Activated CD4-positive, alpha-beta T cell treated with anti-CD3 and anti-CD28 coated beads, Interleukin-2, amount 10 ng/mL, durations not matched to agents 24 days and 14 days (primary cell): ENCODE results near the gene SMOC2. TPM values are rescaled to one million over a fixed set of nuclear protein-coding genes. Genes with fewer than 3 reads are reported as not detected.
"Not testable (repeated sequence)": the region's sequence is repeated elsewhere in the genome, so short reads cannot be mapped to it uniquely, and the experiment has no call there.

Experiments
- DNase-seq: peaks from one replicate; pipeline ENCODE4 v3.0.0; 2022
- H3K27ac Mint-ChIP-seq: one replicate; pipeline ENCODE4 v1.8.0; 2022; ENCODE audit warnings: mild to moderate bottlenecking, mixed read lengths
- H3K27me3 Mint-ChIP-seq: one replicate; pipeline ENCODE4 v1.8.0; 2022; ENCODE audit warnings: mixed read lengths
- H3K36me3 Mint-ChIP-seq: one replicate; pipeline ENCODE4 v1.8.0; 2022; ENCODE audit warnings: low read depth, mild to moderate bottlenecking, mixed read lengths
- H3K4me1 Mint-ChIP-seq: one replicate; pipeline ENCODE4 v1.8.0; 2021; ENCODE audit warnings: mixed read lengths
- H3K4me3 Mint-ChIP-seq: one replicate; pipeline ENCODE4 v1.8.0; 2022; ENCODE audit warnings: mild to moderate bottlenecking, moderate library complexity, mixed read lengths
- H3K9me3 Mint-ChIP-seq: one replicate; pipeline ENCODE4 v1.8.0; 2021; ENCODE audit warnings: mixed read lengths
- intact Hi-C: fragments of 100-400 bp; cut with micrococcal nuclease; formaldehyde crosslinking; loops from one replicate; pipeline ENCODE4 v1.15.1; 2023
- total RNA-seq: library from RNA; stranded (reverse); gene quantifications from 2 replicates; pipeline ENCODE4 v1.2.3, GENCODE V29; 2022

SMOC2 gene
- total RNA-seq, 1 donor from 2014 or later: not detected

DNA sequence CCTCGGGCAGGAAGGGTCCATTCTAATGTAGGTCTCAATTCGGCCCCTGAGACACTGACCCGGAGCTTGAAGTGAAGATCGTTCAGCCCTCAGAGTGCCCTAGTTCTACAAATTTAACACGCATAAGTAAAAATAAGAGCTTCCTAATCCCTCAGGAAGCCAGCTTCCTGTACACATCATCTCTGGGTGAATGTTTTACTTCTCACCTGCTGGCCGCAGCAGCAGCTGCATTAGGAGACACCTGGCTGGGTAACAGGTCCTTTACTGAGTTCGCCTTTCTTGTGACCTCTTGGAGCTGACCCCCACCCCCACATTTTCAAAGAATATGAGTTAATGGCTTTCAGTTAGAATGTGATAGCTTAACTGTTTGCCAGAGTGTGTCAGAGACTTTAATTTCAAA, 165.0 kb downstream of the SMOC2 start:
- DNase-seq: no peak
- Mint-ChIP-seq H3K9me3 (no peaks in the 10 kb centered on the region), H3K36me3 (no peaks in the 10 kb centered on the region), H3K27ac (no peak overlapping the region), H3K4me1 (no peaks in the 10 kb centered on the region), H3K27me3 (no peaks in the 10 kb centered on the region), H3K4me3 (no peak overlapping the region)
- intact Hi-C loops: no loop called here

DNA sequence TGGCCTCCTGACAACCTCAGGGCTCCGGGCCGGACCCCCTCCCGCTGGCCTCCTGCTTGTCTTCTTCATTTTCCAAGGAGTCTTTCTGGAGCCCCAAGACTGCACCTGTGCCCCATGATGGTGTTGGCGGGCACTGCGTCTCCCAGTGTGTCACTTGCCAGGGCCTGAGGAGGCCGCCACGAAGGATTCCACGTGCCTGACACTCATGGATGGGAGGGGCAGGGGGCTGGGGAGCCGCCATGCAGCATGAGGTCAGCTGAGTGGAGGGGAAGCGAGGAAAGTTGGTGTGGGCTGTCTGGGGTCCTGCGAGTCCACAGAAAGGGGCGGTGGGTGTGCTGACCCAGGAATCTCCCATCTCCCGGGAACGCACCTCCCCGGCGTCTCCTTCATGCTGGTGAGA, 165.7 kb downstream of the SMOC2 start:
- Mint-ChIP-seq H3K4me1 (no peaks in the 10 kb centered on the region), H3K27ac (no peak overlapping the region), H3K27me3 (no peaks in the 10 kb centered on the region), H3K9me3 (no peaks in the 10 kb centered on the region), H3K4me3 (no peak overlapping the region), H3K36me3 (no peaks in the 10 kb centered on the region)
- no peak for DNase-seq
- intact Hi-C loops: no loop called here

DNA sequence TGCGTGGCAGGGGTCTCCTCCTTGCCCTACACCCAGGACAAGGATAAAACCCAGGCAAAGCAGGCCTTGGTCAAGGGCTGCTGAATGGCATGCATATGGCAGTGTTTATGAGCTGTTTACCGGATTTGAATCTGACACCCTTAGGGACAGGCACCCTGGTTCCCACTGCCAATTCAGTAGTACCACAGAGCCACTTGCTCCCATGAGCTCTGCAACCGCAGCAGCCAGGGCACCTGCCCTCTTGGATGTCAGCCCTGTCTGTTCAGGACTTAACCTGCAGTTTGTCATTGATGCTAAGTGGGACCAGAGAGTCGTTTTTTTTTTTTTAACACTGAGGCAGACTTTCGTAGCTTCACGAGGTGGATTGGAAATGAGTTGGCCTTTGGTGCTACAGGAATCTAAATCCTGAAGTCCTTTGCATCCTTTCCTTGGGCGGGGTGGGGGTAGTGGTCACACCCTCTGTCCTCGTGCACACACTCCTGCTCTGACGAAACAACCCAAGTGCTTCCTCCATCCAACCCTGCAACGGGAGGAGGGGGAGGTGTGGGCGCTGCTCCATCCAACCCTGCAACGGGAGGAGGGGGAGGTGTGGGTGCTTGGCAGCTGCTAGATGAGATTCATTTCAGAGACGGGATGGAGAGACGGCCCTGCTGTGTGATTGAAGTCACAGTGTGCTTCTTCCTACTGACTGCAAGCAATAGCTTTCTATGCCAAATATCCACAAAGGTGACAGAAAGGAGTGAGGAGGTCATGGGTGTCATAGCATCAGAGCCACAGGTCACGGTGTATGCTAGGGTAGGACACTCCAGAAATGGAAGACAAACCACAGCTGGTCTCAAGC, 166.5 kb downstream of the SMOC2 start:
- Mint-ChIP-seq H3K4me1 (no peaks in the 10 kb centered on the region), H3K9me3 (no peaks in the 10 kb centered on the region), H3K27ac (no peak overlapping the region), H3K27me3 (no peaks in the 10 kb centered on the region), H3K4me3 (no peak overlapping the region), H3K36me3 (no peaks in the 10 kb centered on the region)
- DNase-seq: no peak
- intact Hi-C loops: no loop called here

DNA sequence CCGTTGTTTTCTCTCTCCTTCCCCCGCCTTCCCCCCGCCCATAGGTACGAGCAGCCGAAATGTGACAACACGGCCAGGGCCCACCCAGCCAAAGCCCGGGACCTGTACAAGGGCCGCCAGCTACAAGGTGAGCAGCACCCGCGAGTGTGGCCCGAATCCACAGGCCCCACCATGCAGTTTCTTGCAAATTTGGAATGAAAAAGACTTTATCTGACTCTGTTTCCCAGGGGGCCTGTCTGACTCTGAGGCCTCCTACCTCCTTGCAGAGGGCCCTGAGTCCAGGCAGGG, 167.1 kb downstream of the SMOC2 start:
- DNase-seq: no peak
- Mint-ChIP-seq H3K27ac (no peak overlapping the region), H3K27me3 (no peaks in the 10 kb centered on the region), H3K4me1 (no peaks in the 10 kb centered on the region), H3K4me3 (no peak overlapping the region), H3K36me3 (no peaks in the 10 kb centered on the region), H3K9me3 (no peaks in the 10 kb centered on the region)
- intact Hi-C loops: no loop called here

DNA sequence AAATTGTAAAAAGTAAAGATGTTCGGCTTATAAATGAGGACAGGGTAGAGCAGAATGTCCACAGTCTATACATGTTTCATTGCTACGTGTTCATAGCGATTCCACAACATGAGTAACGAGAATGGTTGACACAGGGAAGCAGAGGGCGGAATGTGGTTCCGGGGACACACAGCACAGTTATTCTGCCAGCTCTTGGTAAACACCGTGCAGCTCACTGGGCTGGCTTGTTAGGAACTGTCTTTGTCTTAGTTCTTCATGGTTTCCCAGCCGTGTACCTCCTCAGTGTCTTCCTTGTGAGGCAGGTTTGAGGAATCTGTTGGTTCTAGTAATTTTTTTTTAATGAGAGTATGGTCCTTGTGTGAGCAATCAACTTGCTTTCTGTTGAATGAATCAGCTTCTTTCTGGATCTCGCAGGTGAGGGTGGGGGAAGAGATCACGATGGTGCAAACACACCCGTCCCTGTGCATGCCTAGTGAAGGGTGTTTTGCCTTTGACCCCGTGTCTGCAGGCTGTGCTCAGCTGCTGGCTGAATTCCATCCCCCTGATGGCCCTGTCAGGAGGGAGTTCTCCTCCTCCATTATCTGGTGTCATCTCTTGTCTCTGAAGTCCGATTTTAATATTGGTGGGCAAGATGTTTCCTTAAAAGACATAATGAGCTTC, 168.2 kb downstream of the SMOC2 start:
- H3K27ac Mint-ChIP-seq: no peak overlapping the region
- H3K27me3 Mint-ChIP-seq: no peaks in the 10 kb centered on the region
- no peaks in the 10 kb centered on the region for H3K4me1 Mint-ChIP-seq
- no peak for DNase-seq
- H3K36me3 Mint-ChIP-seq: no peaks in the 10 kb centered on the region
- no peak overlapping the region for H3K4me3 Mint-ChIP-seq
- intact Hi-C loops: no loop called here
- H3K9me3 Mint-ChIP-seq: no peaks in the 10 kb centered on the region

DNA sequence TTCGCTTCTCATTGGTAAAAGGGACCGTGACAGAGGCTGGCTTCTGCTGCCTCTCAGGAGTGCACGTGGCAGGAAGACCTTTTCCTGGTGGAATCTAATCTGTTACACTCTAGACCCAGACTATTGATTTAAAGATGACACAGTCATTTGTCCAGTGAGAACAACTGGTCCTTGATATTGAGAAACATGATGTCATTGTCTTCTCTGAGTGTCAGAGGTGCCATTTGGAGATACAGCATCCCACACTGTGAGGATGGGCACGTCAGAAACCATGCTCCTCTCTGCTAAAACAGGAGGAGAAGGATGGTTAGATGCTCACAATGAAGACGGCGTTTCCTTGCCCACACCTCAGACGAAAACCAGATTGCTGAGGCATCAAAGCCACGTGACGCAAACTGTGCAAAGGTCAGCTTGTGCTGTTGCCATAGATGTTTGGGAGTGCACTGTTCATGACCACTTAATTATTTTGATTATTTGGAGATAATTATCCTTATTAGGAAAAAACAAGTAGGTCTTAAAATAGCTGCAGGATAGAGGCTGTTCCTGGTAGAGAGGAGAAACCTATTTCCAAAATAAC, 169.0 kb downstream of the SMOC2 start:
- H3K9me3 Mint-ChIP-seq: no peaks in the 10 kb centered on the region
- no peaks in the 10 kb centered on the region for H3K36me3 Mint-ChIP-seq
- intact Hi-C loops: no loop called here
- H3K27me3 Mint-ChIP-seq: no peaks in the 10 kb centered on the region
- H3K4me3 Mint-ChIP-seq: no peak overlapping the region
- H3K4me1 Mint-ChIP-seq: no peaks in the 10 kb centered on the region
- no peak overlapping the region for H3K27ac Mint-ChIP-seq
- DNase-seq: no peak

DNA sequence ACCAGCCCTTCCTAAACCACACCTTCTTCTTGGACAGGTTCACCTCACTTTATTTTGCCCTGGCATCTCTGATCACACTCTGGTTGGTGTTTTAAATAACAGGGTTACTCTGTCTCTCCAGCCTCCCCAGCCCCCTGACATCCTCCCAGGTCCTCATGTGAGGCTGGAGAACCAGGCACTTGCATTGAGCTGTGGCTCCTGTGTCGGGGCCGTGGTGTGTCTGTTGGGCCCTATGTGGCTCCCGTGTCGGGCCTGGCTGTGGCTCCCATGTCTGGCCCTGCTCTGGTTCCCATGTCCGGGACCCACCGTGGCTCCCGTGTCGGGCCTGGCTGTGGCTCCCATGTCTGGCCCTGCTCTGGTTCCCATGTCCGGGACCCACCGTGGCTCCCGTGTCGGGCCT, 170.0 kb downstream of the SMOC2 start:
- intact Hi-C loops, H3K27ac Mint-ChIP-seq: not testable (repeated sequence)

DNA sequence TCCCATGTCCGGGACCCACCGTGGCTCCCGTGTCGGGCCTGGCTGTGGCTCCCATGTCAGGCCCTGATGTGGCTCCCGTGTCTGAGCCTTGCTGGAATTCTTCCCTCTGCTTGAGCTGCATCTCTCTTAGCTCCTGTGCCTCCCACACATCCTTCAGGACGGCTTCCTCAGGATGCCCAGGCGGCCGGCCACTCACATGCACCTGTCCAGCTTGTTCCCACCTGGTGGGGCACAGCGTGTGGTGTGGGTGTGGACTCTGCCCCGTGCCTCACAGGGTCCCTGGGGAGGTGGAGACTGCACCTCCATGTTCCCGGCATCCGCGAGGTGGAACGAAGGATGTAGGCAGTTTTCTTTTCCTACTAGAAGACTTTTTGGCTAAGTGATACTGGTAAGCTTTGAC, 170.7 kb downstream of the SMOC2 start:
- Mint-ChIP-seq H3K27me3 (no peaks in the 10 kb centered on the region), H3K4me1 (no peaks in the 10 kb centered on the region), H3K27ac (no peak overlapping the region), H3K9me3 (peaks cover 6% of the 10 kb centered on the region), H3K4me3 (no peak overlapping the region), H3K36me3 (peaks cover 2% of the 10 kb centered on the region)
- intact Hi-C loops: no loop called here
- no peak for DNase-seq

More for the DNA sequence above, 170.0 kb downstream of the SMOC2 start:
- not testable (repeated sequence) for H3K36me3 Mint-ChIP-seq, H3K9me3 Mint-ChIP-seq, H3K4me3 Mint-ChIP-seq, DNase-seq, H3K4me1 Mint-ChIP-seq, H3K27me3 Mint-ChIP-seq

DNA sequence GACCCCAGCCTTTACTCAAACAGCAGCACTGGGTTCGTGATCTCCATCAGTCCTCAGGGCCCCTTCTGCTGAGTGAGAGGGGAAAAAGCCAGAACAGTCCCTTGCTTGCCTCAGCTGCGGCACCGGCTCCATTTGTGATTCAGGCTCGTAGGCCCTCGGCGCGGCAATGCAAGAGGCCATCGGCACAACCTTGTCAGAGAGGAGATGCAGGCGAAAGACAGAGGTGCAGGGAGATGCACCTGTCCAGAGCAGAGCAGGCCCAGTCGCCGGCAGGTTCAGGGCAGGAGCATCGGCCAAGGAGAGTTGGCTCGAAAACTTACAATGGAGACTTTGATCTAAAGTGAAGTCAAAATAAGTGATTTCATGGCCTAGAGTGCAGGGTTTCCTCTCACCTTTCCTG, 171.6 kb downstream of the SMOC2 start:
- H3K9me3 Mint-ChIP-seq: peaks cover 7% of the 10 kb centered on the region
- peaks cover 2% of the 10 kb centered on the region for H3K36me3 Mint-ChIP-seq
- no peak overlapping the region for H3K27ac Mint-ChIP-seq
- H3K27me3 Mint-ChIP-seq: no peaks in the 10 kb centered on the region
- no peak overlapping the region for H3K4me3 Mint-ChIP-seq
- no peaks in the 10 kb centered on the region for H3K4me1 Mint-ChIP-seq
- no peak for DNase-seq
- intact Hi-C loops: no loop called here

DNA sequence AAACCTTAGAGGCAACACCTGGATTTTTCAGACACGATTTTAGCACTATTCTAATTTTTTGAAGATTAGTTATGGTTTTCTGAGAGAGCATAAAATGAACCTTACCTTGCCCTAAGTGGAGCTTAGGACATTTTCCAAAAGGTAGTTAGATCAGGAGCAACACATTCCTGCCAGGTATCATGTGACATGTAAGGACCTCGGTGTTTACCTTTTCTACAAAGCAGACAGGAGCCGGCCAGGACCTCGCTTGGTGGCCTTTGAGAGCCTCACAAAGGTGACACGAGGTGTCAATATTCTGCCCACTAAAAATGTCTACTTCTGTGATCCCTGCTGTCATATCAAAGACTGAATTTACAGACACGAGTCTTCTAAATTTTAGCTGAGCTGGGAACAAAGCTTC, 174.9 kb downstream of the SMOC2 start:
- Mint-ChIP-seq H3K36me3 (peaks cover 2% of the 10 kb centered on the region), H3K4me1 (no peaks in the 10 kb centered on the region), H3K9me3 (peaks cover 17% of the 10 kb centered on the region), H3K27ac (no peak overlapping the region), H3K4me3 (no peak overlapping the region), H3K27me3 (no peaks in the 10 kb centered on the region)
- no peak for DNase-seq
- intact Hi-C loops: no loop called here

DNA sequence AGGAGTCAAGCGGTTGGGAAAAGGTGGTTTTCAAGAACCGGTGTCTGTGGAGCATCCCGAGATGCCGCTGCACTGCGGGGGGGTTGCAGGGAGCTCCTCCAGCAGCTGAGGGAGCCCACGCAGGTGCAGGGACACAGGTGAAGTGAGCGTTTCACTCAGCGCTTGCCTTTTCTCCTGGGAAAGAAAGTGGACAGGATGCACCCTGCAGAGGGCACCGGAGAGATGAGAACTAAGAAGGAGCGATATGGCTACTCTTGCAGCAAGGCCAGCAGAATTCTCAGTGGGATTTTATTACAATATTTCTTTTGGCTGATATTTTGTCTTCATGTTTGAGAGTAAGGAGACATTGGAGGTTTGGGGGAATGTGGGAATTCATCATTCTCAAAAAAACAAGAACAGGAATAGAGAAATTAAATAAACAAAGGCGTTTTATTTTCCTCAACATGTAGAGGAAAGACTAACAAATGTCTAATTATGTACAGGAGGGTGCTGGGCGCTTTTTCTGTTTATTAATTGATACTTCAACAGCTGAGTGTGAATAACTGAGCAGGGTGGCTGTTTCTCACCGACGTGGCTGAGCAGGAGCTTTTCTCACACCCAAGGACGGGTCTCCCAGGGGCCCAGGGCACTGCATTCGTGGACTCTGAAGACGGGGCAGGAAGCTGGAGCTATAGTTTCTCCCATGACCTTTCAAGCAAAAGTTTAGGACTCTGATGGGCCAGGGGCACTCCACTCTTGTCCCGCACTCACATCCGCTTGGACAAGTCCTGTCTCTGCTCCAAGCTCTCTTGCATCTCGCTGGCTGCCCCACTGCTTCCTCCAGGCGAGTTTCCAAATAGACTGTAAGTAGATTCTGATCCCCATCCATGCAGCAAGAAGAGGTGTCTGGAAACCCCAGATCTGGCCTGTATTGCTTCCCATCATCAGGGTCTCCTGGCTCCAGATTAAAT, 176.1 kb downstream of the SMOC2 start:
- no peak overlapping the region for H3K27ac Mint-ChIP-seq
- no peak overlapping the region for H3K4me3 Mint-ChIP-seq
- H3K27me3 Mint-ChIP-seq: no peaks in the 10 kb centered on the region
- intact Hi-C loops: no loop called here
- no peaks in the 10 kb centered on the region for H3K4me1 Mint-ChIP-seq
- no peak for DNase-seq
- peaks cover 2% of the 10 kb centered on the region for H3K36me3 Mint-ChIP-seq
- peaks cover 20% of the 10 kb centered on the region for H3K9me3 Mint-ChIP-seq

DNA sequence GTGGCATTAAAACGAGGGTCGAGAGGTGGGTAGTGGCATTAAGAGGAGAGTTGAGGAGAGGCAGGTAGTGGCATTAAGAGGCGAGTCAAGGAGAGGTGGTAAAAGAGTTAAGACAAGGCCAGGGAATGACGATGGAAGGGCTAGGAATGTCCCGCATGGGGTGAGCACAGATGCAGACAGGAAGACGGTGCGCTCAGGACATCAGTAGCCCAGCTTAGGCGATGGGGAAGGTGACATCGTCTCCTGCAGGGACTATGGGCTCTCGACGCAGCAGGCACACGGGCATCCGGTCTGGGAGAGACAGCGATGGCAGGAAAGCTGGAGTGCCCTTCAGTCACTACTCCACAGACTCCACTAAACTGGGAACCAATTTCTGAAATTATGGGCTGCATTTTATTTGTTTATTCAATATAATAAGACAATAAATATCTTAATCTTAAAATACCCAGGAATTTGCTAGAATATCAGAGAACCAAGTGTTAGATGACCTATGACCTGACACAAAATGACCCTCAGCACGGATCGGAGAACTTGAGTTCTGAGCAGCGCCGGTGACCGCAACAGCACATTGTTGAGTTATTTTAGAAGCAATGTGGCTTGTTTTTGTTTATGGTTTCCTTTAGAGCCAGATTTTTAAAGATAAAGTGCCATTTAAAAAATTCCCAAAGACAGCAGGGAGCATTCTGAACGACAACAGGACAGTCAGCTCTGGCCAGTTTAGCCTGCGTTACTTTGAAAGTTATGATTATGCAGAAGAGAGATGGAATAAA, 177.7 kb downstream of the SMOC2 start:
- peaks cover 26% of the 10 kb centered on the region for H3K9me3 Mint-ChIP-seq
- no peak for DNase-seq
- H3K4me1 Mint-ChIP-seq: no peaks in the 10 kb centered on the region
- no peaks in the 10 kb centered on the region for H3K27me3 Mint-ChIP-seq
- intact Hi-C loops: no loop called here
- peaks cover 2% of the 10 kb centered on the region for H3K36me3 Mint-ChIP-seq
- H3K4me3 Mint-ChIP-seq: no peak overlapping the region
- H3K27ac Mint-ChIP-seq: no peak overlapping the region

DNA sequence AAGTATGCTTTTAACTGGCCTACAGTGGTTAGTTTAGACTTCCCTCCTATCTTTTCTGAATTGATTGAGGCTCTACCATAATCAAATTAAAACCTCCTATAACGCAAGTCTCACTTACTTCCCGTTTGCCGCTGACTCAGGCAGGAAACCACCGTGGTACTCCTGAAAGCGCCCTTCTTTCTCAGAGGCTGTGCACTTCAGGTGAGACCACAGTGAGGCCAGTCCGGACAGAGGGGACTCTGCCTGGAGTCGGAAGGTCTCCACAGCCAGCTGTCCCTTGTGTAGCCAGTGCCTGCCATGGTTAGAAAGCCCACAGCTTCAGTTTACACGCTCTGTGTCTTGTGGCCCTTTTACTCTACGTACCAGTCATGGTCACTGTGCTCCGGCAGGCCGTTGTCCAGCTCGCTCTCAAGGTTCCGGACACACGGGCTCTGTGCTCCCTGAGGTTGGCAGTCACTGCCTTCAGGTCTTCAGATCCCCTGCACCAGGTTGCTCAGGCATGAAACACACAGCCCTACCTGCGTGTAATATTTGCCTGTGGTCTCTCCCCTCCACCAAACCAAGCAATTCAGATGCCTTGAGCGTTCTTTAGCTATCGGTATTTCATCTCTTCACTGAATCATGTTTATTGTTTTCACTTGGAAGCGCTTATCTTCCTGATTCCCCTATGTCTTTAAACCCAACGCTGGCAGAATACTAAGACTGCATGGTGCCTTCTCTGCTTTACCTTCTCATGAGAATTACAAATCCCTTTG, 178.8 kb downstream of the SMOC2 start:
- no peaks in the 10 kb centered on the region for H3K27me3 Mint-ChIP-seq
- intact Hi-C loops: no loop called here
- peaks cover 2% of the 10 kb centered on the region for H3K36me3 Mint-ChIP-seq
- H3K27ac Mint-ChIP-seq: no peak overlapping the region
- H3K4me1 Mint-ChIP-seq: no peaks in the 10 kb centered on the region
- H3K9me3 Mint-ChIP-seq: peaks cover 26% of the 10 kb centered on the region
- no peak for DNase-seq
- H3K4me3 Mint-ChIP-seq: no peak overlapping the region
